CD4-positive, alpha-beta T cell (primary cell): ENCODE results near the gene ATG7. TPM values are rescaled to one million over a fixed set of nuclear protein-coding genes. Genes with fewer than 3 reads are reported as not detected.

Source experiments
- ATAC-seq: fragments of 200-7000 bp; cut with Tn5 transposase; one replicate; pipeline ENCODE4 v1.10.0; 2022; ENCODE audit warnings: mild to moderate bottlenecking; ENCODE audit not compliant: poor library complexity
- CTCF ChIA-PET: fragments of 350-600 bp; sonication (Branson Sonifier 250); formaldehyde crosslinking; loops from one replicate; lab custom pipeline; 2021; ENCODE audit warnings: antibody characterized with exemption, inconsistent platforms; lab: Charles Lee
- POLR2A ChIA-PET: fragments of 350-600 bp; sonication (Branson Sonifier 250); formaldehyde crosslinking; loops from one replicate; lab custom pipeline; 2021; ENCODE audit warnings: antibody characterized with exemption, inconsistent platforms; lab: Charles Lee
- DNase-seq, 14 experiments: peaks; one replicate each; pipeline ENCODE4 v3.0.0-alpha.2; 2013 to 2020; ENCODE audit warnings: mixed read lengths in 2 of 14
- H3K27ac ChIP-seq, 2 donors: one replicate each; pipeline versions ENCODE4 v1.5.1 to v1.7.0; 2013; ENCODE audit warnings: low read length in 2 of 2, low read depth in 1 of 2, mild to moderate bottlenecking in 1 of 2
- H3K27me3 ChIP-seq, 2 experiments: 1 replicate in 1 of 2; 2 replicates in 1 of 2; pipeline versions ENCODE4 v1.6.1 to v1.7.0; 2013; ENCODE audit warnings: low read length in 2 of 2, control low read depth in 1 of 2, mild to moderate bottlenecking in 1 of 2, moderate library complexity in 1 of 2; ENCODE audit not compliant: insufficient read depth in 2 of 2, control insufficient read depth in 1 of 2
- H3K36me3 ChIP-seq: one replicate; pipeline ENCODE4 v1.6.1; 2013; ENCODE audit warnings: low read length, control low read depth; ENCODE audit not compliant: insufficient read depth
- H3K4me1 ChIP-seq: one replicate; pipeline ENCODE4 v1.6.1; 2013; ENCODE audit warnings: low read length, control low read depth; ENCODE audit not compliant: insufficient read depth
- H3K4me3 ChIP-seq: one replicate; pipeline ENCODE4 v1.5.1; 2013; ENCODE audit warnings: mild to moderate bottlenecking, low read length, moderate library complexity
- H3K9me3 ChIP-seq, 2 experiments: 1 replicate in 1 of 2; 2 replicates in 1 of 2; pipeline versions ENCODE4 v1.6.1 to v1.7.0; 2013; ENCODE audit warnings: low read length in 2 of 2, mild to moderate bottlenecking in 2 of 2, control low read depth in 1 of 2, moderate library complexity in 1 of 2; ENCODE audit not compliant: control insufficient read depth in 1 of 2, insufficient read depth in 1 of 2
- H3K27ac Mint-ChIP-seq: one replicate; pipeline ENCODE4 v1.8.0; 2020; ENCODE audit warnings: mixed read lengths
- H3K27me3 Mint-ChIP-seq: one replicate; pipeline ENCODE4 v1.8.0; 2021; ENCODE audit warnings: mixed read lengths
- H3K36me3 Mint-ChIP-seq: one replicate; pipeline ENCODE4 v1.8.0; 2021; ENCODE audit warnings: low read depth, mixed read lengths
- H3K4me1 Mint-ChIP-seq: one replicate; pipeline ENCODE4 v1.8.0; 2021; ENCODE audit warnings: low read depth, mixed read lengths
- H3K4me3 Mint-ChIP-seq: one replicate; pipeline ENCODE4 v1.8.0; 2020; ENCODE audit warnings: mild to moderate bottlenecking, mixed read lengths
- H3K9me3 Mint-ChIP-seq: one replicate; pipeline ENCODE4 v1.8.0; 2020; ENCODE audit warnings: mixed read lengths
- CTCF ChIP-seq: fragments of 200-600 bp; IDR thresholded peaks from one replicate; pipeline ENCODE4 v1.8.0; 2022; ENCODE audit warnings: antibody characterized with exemption, mild to moderate bottlenecking
- intact Hi-C, 2 experiments: fragments of 100-400 bp; cut with DNase I in 1 of 2; cut with micrococcal nuclease in 1 of 2; formaldehyde crosslinking; loops; one replicate each; pipeline versions ENCODE4 v1.15.1 to v1.9.0; 2023 to 2025; cut with DNase I, micrococcal nuclease
- total RNA-seq, 174 experiments: library from RNA in 2 of 174; stranded (reverse) in 2 of 174; gene quantifications; one replicate each; pipeline ENCODE4 v1.2.3 and lab custom pipeline; 2021 to 2026

Gene ATG7
- total RNA-seq, 2 experiments from 2014 or later: 21.4 to 25.7 TPM

- POLR2A ChIA-PET: no interaction called here
- Histone ChIP-seq H3K4me3 (no peak overlapping the region), H3K27me3 (no peaks in the 10 kb centered on the region), H3K4me1 (peaks cover 3% of the 10 kb centered on the region), H3K9me3 (no peaks in the 10 kb centered on the region), H3K36me3 (peaks cover 85% of the 10 kb centered on the region), H3K27ac (no peak overlapping the region)
- Mint-ChIP-seq H3K36me3 (peaks cover 87% of the 10 kb centered on the region), H3K9me3 (no peaks in the 10 kb centered on the region), H3K27me3 (no peaks in the 10 kb centered on the region), H3K4me1 (no peaks in the 10 kb centered on the region), H3K4me3 (no peak overlapping the region), H3K27ac (no peak overlapping the region)
- CTCF ChIA-PET: no interaction called here
- ATAC-seq: no peak
- DNase-seq: no peak
- no peak for TF ChIP-seq CTCF
- intact Hi-C loops: no loop called here
Observed at GRCh38 chr3:11312166-11312565, 40.0 kb downstream of the ATG7 start.

GRCh38 chr3:11317300-11317699 lies 45.1 kb downstream of the ATG7 start:
- CTCF ChIA-PET: no interaction called here
- Mint-ChIP-seq H3K4me3 (no peak overlapping the region), H3K36me3 (peaks cover 98% of the 10 kb centered on the region), H3K9me3 (no peaks in the 10 kb centered on the region), H3K4me1 (no peaks in the 10 kb centered on the region), H3K27me3 (no peaks in the 10 kb centered on the region), H3K27ac (no peak overlapping the region)
- H3K27me3 ChIP-seq: no peaks in the 10 kb centered on the region
- POLR2A ChIA-PET: no interaction called here
- no peaks in the 10 kb centered on the region for H3K9me3 ChIP-seq
- H3K4me1 ChIP-seq: no peaks in the 10 kb centered on the region
- H3K27ac ChIP-seq: no peak overlapping the region
- ATAC-seq: no peak
- no peak for DNase-seq
- no peak overlapping the region for H3K4me3 ChIP-seq
- no peak for TF ChIP-seq CTCF
- H3K36me3 ChIP-seq: peaks cover 92% of the 10 kb centered on the region
- intact Hi-C loops: no loop called here

- Histone ChIP-seq H3K27me3 (no peaks in the 10 kb centered on the region), H3K9me3 (no peaks in the 10 kb centered on the region), H3K4me1 (no peaks in the 10 kb centered on the region), H3K27ac (no peak overlapping the region), H3K36me3 (peaks cover 56% of the 10 kb centered on the region), H3K4me3 (no peak overlapping the region)
- CTCF ChIA-PET: interaction anchor here (1.8 kb wide), 1 partner anchor 12 kb away, joined by 5 read pairs; no protein-coding TSS in a partner anchor
- POLR2A ChIA-PET: interaction anchor here (1.3 kb wide), 1 partner anchor 51 kb away, joined by 3 read pairs; the partner anchor contains the start of gene ATG7
- H3K4me3 Mint-ChIP-seq: no peak overlapping the region
- H3K4me1 Mint-ChIP-seq: no peaks in the 10 kb centered on the region
- no peaks in the 10 kb centered on the region for H3K9me3 Mint-ChIP-seq
- TF ChIP-seq CTCF: no peak
- DNase-seq (no peak), ATAC-seq (no peak)
- peaks cover 84% of the 10 kb centered on the region for H3K36me3 Mint-ChIP-seq
- intact Hi-C loops: no loop called here
- no peak overlapping the region for H3K27ac Mint-ChIP-seq
- H3K27me3 Mint-ChIP-seq: no peaks in the 10 kb centered on the region
Observed at GRCh38 chr3:11322931-11323330, 50.7 kb downstream of the ATG7 start.
